ENCODE measurements around the gene TMEM121. TPM values are rescaled to one million over a fixed set of nuclear protein-coding genes. Genes with fewer than 3 reads are reported as not detected.

The TMEM121 gene
- total and polyA plus RNA-seq, 5 donors from 2014 or later = 1.8 to 5.8 (median 3.7) TPM

DNA sequence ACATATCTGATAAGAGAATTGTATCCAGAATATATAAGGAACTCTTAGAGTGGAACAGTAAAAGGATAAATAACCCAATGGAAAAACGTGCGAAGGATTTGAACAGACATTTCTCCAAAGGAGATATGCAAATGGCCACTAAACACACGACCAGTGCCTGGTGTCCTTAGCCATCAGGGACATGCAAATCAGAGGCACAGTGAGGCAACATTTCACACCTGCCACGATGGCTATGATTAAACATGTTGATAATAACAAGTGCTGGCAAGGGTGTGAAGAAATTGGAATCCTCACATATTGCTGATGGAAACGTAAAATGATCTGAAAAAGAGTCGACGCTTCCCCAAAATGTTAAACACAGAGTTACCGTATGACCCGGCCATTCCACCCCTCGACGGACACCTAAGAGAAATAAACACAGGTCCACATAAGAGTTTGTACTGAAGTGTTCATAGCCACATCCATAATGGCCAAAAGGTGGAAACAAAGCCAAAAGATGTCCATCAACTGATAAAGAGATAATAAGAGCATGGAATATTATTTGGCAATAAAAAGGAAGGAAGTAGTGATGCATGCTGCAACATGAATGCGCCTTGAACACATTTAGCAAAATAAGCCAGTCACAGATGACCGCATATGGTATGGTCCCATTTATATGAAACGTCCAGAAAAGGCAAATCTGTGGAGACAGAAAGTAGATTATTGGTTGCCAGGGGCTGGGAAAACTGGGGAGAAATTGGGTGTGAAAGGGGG is 6.3 kb upstream of the TMEM121 start:
- Mint-ChIP-seq H3K36me3 (no peaks in the 10 kb centered on the region), H3K4me3 (no peak overlapping the region), H3K27me3 (peaks cover 45% of the 10 kb centered on the region), H3K4me1 (peaks cover 0 to 6% (median 0%) of the 10 kb centered on the region in 4 donors), H3K9me3 (peaks cover 0 to 2% (median 0%) of the 10 kb centered on the region in 7 donors), H3K27ac (no peak overlapping the region)
- Histone ChIP-seq H3K27me3 (ENCODE audit: control insufficient read depth, insufficient read depth, low read length) (peaks cover 8% of the 10 kb centered on the region), H3K9me3 (ENCODE audit: control insufficient read depth in 2 of 2, low read length in 2 of 2) (no peaks in the 10 kb centered on the region), H3K4me1 (ENCODE audit: control insufficient read depth, insufficient read depth, low read length, poor library complexity, severe bottlenecking) (no peaks in the 10 kb centered on the region), H3K27ac (ENCODE audit: insufficient read depth, low read length, poor library complexity, severe bottlenecking) (no peak overlapping the region), H3K36me3 (ENCODE audit: control insufficient read depth, insufficient read depth, low read length) (no peaks in the 10 kb centered on the region), H3K4me3 (ENCODE audit: low read depth, low read length) (no peak overlapping the region)
- no peak for DNase-seq
- ATAC-seq (ENCODE audit: low read depth in 2 of 2) = no peak

- Mint-ChIP-seq H3K27ac (no peak overlapping the region), H3K36me3 (no peaks in the 10 kb centered on the region), H3K27me3 (peaks cover 48% of the 10 kb centered on the region), H3K9me3 (no peaks in the 10 kb centered on the region), H3K4me1 (peaks cover 0 to 19% (median 6%) of the 10 kb centered on the region in 4 donors), H3K4me3 (peak overlapping the region; percentile 44 to 70 (median 48))
- no peak overlapping the region for H3K27ac ChIP-seq (ENCODE audit: insufficient read depth, low read length, poor library complexity, severe bottlenecking)
- H3K9me3 ChIP-seq (ENCODE audit: control insufficient read depth in 2 of 2, low read length in 2 of 2) = no peaks in the 10 kb centered on the region
- peaks cover 41% of the 10 kb centered on the region for H3K4me1 ChIP-seq (ENCODE audit: control insufficient read depth, insufficient read depth, low read length, poor library complexity, severe bottlenecking)
- H3K4me3 ChIP-seq (ENCODE audit: low read depth, low read length) = no peak overlapping the region
- no peak for DNase-seq
- H3K36me3 ChIP-seq (ENCODE audit: control insufficient read depth, insufficient read depth, low read length) = no peaks in the 10 kb centered on the region
- H3K27me3 ChIP-seq (ENCODE audit: control insufficient read depth, insufficient read depth, low read length) = peaks cover 3% of the 10 kb centered on the region
- no peak for ATAC-seq (ENCODE audit: low read depth in 2 of 2)
Measured at GRCh38 chr14:105525326-105525725, 1.1 kb upstream of the TMEM121 start.

- DNase-seq (no peak), ATAC-seq (ENCODE audit: low read depth in 2 of 2) (no peak)
- H3K27ac ChIP-seq (ENCODE audit: insufficient read depth, low read length, poor library complexity, severe bottlenecking) = no peak overlapping the region
- H3K36me3 Mint-ChIP-seq = no peaks in the 10 kb centered on the region
- H3K4me3 ChIP-seq (ENCODE audit: low read depth, low read length) = no peak overlapping the region
- no peaks in the 10 kb centered on the region for H3K9me3 ChIP-seq (ENCODE audit: control insufficient read depth in 2 of 2, low read length in 2 of 2)
- peaks cover 0 to 19% (median 6%) of the 10 kb centered on the region in 4 donors for H3K4me1 Mint-ChIP-seq
- peaks cover 3% of the 10 kb centered on the region for H3K27me3 ChIP-seq (ENCODE audit: control insufficient read depth, insufficient read depth, low read length)
- peaks cover 42% of the 10 kb centered on the region for H3K4me1 ChIP-seq (ENCODE audit: control insufficient read depth, insufficient read depth, low read length, poor library complexity, severe bottlenecking)
- peaks cover 45% of the 10 kb centered on the region for H3K27me3 Mint-ChIP-seq
- H3K9me3 Mint-ChIP-seq = peaks cover 0 to 2% (median 0%) of the 10 kb centered on the region in 7 donors
- H3K36me3 ChIP-seq (ENCODE audit: control insufficient read depth, insufficient read depth, low read length) = no peaks in the 10 kb centered on the region
- H3K4me3 Mint-ChIP-seq = peak overlapping the region in 3 of 4 donors; percentile 71 to 81 (median 72)
- H3K27ac Mint-ChIP-seq = peak overlapping the region in 1 of 3 donors; percentile 31
Measured at GRCh38 chr14:105526776-105527380, 495 bp downstream of the TMEM121 start.

- Histone ChIP-seq H3K36me3 (ENCODE audit: control insufficient read depth, insufficient read depth, low read length) (no peaks in the 10 kb centered on the region), H3K27ac (ENCODE audit: insufficient read depth, low read length, poor library complexity, severe bottlenecking) (no peak overlapping the region), H3K27me3 (ENCODE audit: control insufficient read depth, insufficient read depth, low read length) (peaks cover 3% of the 10 kb centered on the region), H3K9me3 (ENCODE audit: control insufficient read depth in 2 of 2, low read length in 2 of 2) (no peaks in the 10 kb centered on the region), H3K4me3 (ENCODE audit: low read depth, low read length) (no peak overlapping the region), H3K4me1 (ENCODE audit: control insufficient read depth, insufficient read depth, low read length, poor library complexity, severe bottlenecking) (peaks cover 42% of the 10 kb centered on the region)
- Mint-ChIP-seq H3K27me3 (peaks cover 44% of the 10 kb centered on the region), H3K4me3 (peak overlapping the region in 3 of 4 donors; percentile 51 to 81 (median 72)), H3K4me1 (peaks cover 0 to 24% (median 6%) of the 10 kb centered on the region in 4 donors), H3K36me3 (no peaks in the 10 kb centered on the region), H3K27ac (peak overlapping the region in 1 of 3 donors; percentile 31), H3K9me3 (peaks cover 0 to 3% (median 0%) of the 10 kb centered on the region in 7 donors)
- no peak for DNase-seq
- no peak for ATAC-seq (ENCODE audit: low read depth in 2 of 2)
Measured at GRCh38 chr14:105527381-105527825, 1.0 kb downstream of the TMEM121 start.

GRCh38 chr14:105527826-105528585 is 1.6 kb downstream of the TMEM121 start:
- Mint-ChIP-seq H3K27ac (no peak overlapping the region), H3K9me3 (peaks cover 0 to 3% (median 0%) of the 10 kb centered on the region in 7 donors), H3K4me1 (peaks cover 0 to 24% (median 6%) of the 10 kb centered on the region in 4 donors), H3K27me3 (peaks cover 43% of the 10 kb centered on the region), H3K4me3 (peak overlapping the region in 3 of 4 donors; percentile 51 to 81 (median 72)), H3K36me3 (no peaks in the 10 kb centered on the region)
- Histone ChIP-seq H3K27me3 (ENCODE audit: control insufficient read depth, insufficient read depth, low read length) (peaks cover 3% of the 10 kb centered on the region), H3K36me3 (ENCODE audit: control insufficient read depth, insufficient read depth, low read length) (no peaks in the 10 kb centered on the region), H3K27ac (ENCODE audit: insufficient read depth, low read length, poor library complexity, severe bottlenecking) (no peak overlapping the region), H3K9me3 (ENCODE audit: control insufficient read depth in 2 of 2, low read length in 2 of 2) (no peaks in the 10 kb centered on the region), H3K4me3 (ENCODE audit: low read depth, low read length) (no peak overlapping the region), H3K4me1 (ENCODE audit: control insufficient read depth, insufficient read depth, low read length, poor library complexity, severe bottlenecking) (peaks cover 42% of the 10 kb centered on the region)
- peak; percentile 65 to 66 for ATAC-seq (ENCODE audit: low read depth in 2 of 2)
- peak; percentile 67 to 75 (median 74) for DNase-seq

GRCh38 chr14:105528586-105529318 is 2.4 kb downstream of the TMEM121 start:
- ATAC-seq (ENCODE audit: low read depth in 2 of 2) (no peak), DNase-seq (no peak)
- Mint-ChIP-seq H3K27me3 (peaks cover 37% of the 10 kb centered on the region), H3K4me3 (peak overlapping the region; percentile 77 to 84 (median 80)), H3K9me3 (peaks cover 0 to 3% (median 0%) of the 10 kb centered on the region in 7 donors), H3K27ac (peak overlapping the region in 1 of 3 donors; percentile 60), H3K36me3 (no peaks in the 10 kb centered on the region), H3K4me1 (peaks cover 0 to 24% (median 3%) of the 10 kb centered on the region in 4 donors)
- Histone ChIP-seq H3K36me3 (ENCODE audit: control insufficient read depth, insufficient read depth, low read length) (no peaks in the 10 kb centered on the region), H3K4me1 (ENCODE audit: control insufficient read depth, insufficient read depth, low read length, poor library complexity, severe bottlenecking) (peaks cover 42% of the 10 kb centered on the region), H3K4me3 (ENCODE audit: low read depth, low read length) (no peak overlapping the region), H3K27me3 (ENCODE audit: control insufficient read depth, insufficient read depth, low read length) (peaks cover 3% of the 10 kb centered on the region), H3K9me3 (ENCODE audit: control insufficient read depth in 2 of 2, low read length in 2 of 2) (no peaks in the 10 kb centered on the region), H3K27ac (ENCODE audit: insufficient read depth, low read length, poor library complexity, severe bottlenecking) (no peak overlapping the region)

- DNase-seq (peak in 1 of 3 donors; percentile 39), ATAC-seq (ENCODE audit: low read depth in 2 of 2) (no peak)
- Mint-ChIP-seq H3K27me3 (peaks cover 36% of the 10 kb centered on the region), H3K9me3 (peaks cover 0 to 3% (median 0%) of the 10 kb centered on the region in 7 donors), H3K27ac (peak overlapping the region in 1 of 3 donors; percentile 60), H3K4me3 (peak overlapping the region; percentile 77 to 84 (median 80)), H3K36me3 (no peaks in the 10 kb centered on the region), H3K4me1 (peaks cover 0 to 24% (median 3%) of the 10 kb centered on the region in 4 donors)
- peaks cover 3% of the 10 kb centered on the region for H3K27me3 ChIP-seq (ENCODE audit: control insufficient read depth, insufficient read depth, low read length)
- no peaks in the 10 kb centered on the region for H3K9me3 ChIP-seq (ENCODE audit: control insufficient read depth in 2 of 2, low read length in 2 of 2)
- H3K4me1 ChIP-seq (ENCODE audit: control insufficient read depth, insufficient read depth, low read length, poor library complexity, severe bottlenecking) = peaks cover 42% of the 10 kb centered on the region
- no peaks in the 10 kb centered on the region for H3K36me3 ChIP-seq (ENCODE audit: control insufficient read depth, insufficient read depth, low read length)
- H3K27ac ChIP-seq (ENCODE audit: insufficient read depth, low read length, poor library complexity, severe bottlenecking) = no peak overlapping the region
- H3K4me3 ChIP-seq (ENCODE audit: low read depth, low read length) = no peak overlapping the region
Measured at GRCh38 chr14:105529319-105529568, 2.9 kb downstream of the TMEM121 start.

All from CD4-positive, CD25-positive, alpha-beta regulatory T cell (primary cell).